ENCODE results near the gene NIM1K. TPM values are rescaled to one million over a fixed set of nuclear protein-coding genes. Genes with fewer than 3 reads are reported as not detected.

Gene NIM1K
- polyA plus RNA-seq, 1 experiment, result 1.3 TPM

DNA sequence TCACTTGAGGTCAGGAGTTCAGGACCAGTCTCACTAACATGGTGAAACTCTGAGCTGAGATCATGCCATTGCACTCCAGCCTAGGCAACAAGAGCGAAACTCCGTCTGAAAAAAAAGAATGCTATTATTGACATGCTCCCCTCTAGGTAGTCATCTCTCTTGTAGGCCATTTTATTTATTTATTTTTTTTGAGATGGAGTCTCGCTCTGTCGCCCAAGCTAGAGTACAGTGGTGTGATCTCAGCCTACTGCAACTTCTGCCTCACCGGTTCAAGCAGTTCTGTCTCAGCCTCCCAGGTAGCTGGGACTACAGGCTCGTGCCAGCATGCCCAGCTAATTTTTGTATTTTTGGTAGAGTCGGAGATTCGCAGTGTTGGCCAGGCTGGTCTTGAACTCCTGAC lies 20.6 kb upstream of the NIM1K start:
- DNase-seq (ENCODE audit: low read depth), result no peak

DNA sequence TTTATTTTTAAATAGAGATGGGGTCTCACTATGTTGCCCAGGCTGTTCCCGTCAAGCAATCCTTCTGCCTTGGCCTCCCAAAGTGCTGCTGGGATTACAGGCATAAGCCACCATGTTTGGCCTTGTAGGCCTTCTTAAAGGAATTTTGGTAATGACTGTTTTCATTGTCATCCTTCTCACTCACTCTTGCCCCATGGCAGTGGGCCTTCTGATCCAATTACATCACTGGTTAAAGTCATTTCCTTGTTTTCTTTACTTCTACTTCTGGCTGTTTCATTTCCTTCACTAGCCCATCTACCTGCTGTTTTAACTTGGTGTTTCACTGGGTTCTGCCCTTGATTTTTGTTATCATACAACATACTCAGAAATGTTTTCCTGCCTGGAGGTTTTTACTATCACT lies 20.1 kb upstream of the NIM1K start:
- no peak for DNase-seq (ENCODE audit: low read depth)
- Histone ChIP-seq H3K36me3 (ENCODE audit: control insufficient read depth, insufficient read depth, low read length) (peaks cover 3% of the 10 kb centered on the region), H3K4me3 (ENCODE audit: low read depth, low read length) (no peak overlapping the region), H3K27me3 (ENCODE audit: control insufficient read depth, insufficient read depth, low read length) (no peaks in the 10 kb centered on the region)
- POLR2A ChIA-PET, result no interaction called here
- CTCF ChIA-PET, result no interaction called here
- TF ChIP-seq, protein P1, sequence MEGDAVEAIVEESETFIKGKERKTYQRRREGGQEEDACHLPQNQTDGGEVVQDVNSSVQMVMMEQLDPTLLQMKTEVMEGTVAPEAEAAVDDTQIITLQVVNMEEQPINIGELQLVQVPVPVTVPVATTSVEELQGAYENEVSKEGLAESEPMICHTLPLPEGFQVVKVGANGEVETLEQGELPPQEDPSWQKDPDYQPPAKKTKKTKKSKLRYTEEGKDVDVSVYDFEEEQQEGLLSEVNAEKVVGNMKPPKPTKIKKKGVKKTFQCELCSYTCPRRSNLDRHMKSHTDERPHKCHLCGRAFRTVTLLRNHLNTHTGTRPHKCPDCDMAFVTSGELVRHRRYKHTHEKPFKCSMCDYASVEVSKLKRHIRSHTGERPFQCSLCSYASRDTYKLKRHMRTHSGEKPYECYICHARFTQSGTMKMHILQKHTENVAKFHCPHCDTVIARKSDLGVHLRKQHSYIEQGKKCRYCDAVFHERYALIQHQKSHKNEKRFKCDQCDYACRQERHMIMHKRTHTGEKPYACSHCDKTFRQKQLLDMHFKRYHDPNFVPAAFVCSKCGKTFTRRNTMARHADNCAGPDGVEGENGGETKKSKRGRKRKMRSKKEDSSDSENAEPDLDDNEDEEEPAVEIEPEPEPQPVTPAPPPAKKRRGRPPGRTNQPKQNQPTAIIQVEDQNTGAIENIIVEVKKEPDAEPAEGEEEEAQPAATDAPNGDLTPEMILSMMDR (IDR thresholded peaks at IDR 0.05; ENCODE audit: insufficient read depth, low read depth, low read length), result no peak

More for the DNA sequence above, 20.6 kb upstream of the NIM1K start:
- no peak overlapping the region for H3K4me3 ChIP-seq (ENCODE audit: low read depth, low read length)
- H3K27me3 ChIP-seq (ENCODE audit: control insufficient read depth, insufficient read depth, low read length), result no peaks in the 10 kb centered on the region
- peaks cover 3% of the 10 kb centered on the region for H3K36me3 ChIP-seq (ENCODE audit: control insufficient read depth, insufficient read depth, low read length)
- TF ChIP-seq, protein P1 (IDR thresholded peaks at IDR 0.05; ENCODE audit: insufficient read depth, low read depth, low read length), result no peak
- POLR2A ChIA-PET, result no interaction called here
- CTCF ChIA-PET, result no interaction called here

DNA sequence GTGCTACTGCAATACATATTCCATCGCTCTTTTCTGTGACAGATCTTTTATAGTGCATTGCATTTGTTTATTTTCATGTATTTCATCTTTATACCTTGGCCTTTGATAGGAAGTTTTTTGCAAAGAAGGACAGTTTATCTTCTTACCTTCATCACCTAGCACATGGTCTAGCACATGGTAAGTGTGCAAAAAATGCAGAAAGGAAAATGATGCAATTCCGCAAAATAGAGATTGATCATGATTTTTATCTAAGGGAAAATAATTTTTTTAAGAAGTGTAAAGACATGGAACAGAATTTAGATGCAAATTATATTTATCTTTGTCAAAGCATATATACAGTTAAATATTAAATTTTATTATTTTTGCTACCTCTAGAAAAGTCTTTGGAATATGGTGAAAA lies 19.2 kb upstream of the NIM1K start:
- CTCF ChIA-PET, result no interaction called here
- Histone ChIP-seq H3K27me3 (ENCODE audit: control insufficient read depth, insufficient read depth, low read length) (no peaks in the 10 kb centered on the region), H3K4me3 (ENCODE audit: low read depth, low read length) (no peak overlapping the region), H3K36me3 (ENCODE audit: control insufficient read depth, insufficient read depth, low read length) (peaks cover 3% of the 10 kb centered on the region)
- TF ChIP-seq, protein P1 (IDR thresholded peaks at IDR 0.05; ENCODE audit: insufficient read depth, low read depth, low read length), result no peak
- POLR2A ChIA-PET, result no interaction called here
- no peak for DNase-seq (ENCODE audit: low read depth)

DNA sequence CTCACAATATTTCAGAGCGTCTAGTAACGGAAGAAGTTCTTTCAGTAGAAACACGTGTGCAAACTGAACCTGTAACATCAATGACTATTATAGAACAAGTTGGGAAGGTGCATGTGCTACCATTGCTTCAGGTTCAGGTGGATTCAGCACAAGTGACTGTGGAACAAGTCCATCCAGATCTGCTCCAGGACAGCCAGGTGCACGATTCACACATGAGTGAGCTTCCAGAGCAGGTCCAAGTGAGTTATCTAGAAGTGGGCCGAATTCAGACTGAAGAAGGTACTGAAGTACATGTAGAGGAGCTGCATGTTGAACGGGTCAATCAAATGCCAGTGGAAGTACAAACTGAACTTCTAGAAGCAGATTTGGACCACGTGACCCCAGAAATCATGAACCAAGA lies 17.4 kb upstream of the NIM1K start:
- DNase-seq (ENCODE audit: low read depth), result no peak
- Histone ChIP-seq H3K36me3 (ENCODE audit: control insufficient read depth, insufficient read depth, low read length) (peaks cover 3% of the 10 kb centered on the region; the same call in 1 of the 2 replicates), H3K4me3 (ENCODE audit: low read depth, low read length) (no peak overlapping the region), H3K27me3 (ENCODE audit: control insufficient read depth, insufficient read depth, low read length) (no peaks in the 10 kb centered on the region)
- ChIA-PET CTCF (no interaction called here), POLR2A (no interaction called here)
- TF ChIP-seq, protein P1 (IDR thresholded peaks at IDR 0.05; ENCODE audit: insufficient read depth, low read depth, low read length), result no peak

DNA sequence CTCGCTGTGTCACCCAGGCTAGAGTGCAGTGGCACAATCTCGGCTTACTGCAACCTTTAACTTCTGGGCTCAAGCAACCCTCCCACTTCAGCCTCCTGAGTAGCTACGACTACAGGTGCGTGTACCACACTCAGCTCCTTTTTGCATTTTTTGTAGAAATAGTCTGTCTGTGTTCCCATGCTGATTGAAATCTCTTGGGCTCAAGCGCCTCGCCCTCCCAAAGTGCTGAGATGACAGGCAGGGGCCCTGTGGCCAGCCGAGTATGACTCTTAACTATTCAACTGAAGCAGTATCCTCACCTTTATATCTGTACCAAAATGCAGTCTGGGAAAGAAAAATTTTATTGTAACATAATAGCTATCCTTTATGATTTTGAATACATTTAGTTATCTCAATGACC lies 12.2 kb upstream of the NIM1K start:
- no peaks in the 10 kb centered on the region for H3K27me3 ChIP-seq (ENCODE audit: control insufficient read depth, insufficient read depth, low read length)
- ChIA-PET CTCF (interaction anchor here (1.0 to 1.2 kb wide), 2 partner anchors 10 to 75 kb away, joined by 3 to 4 read pairs; no protein-coding TSS in a partner anchor), POLR2A (no interaction called here)
- no peaks in the 10 kb centered on the region for H3K36me3 ChIP-seq (ENCODE audit: control insufficient read depth, insufficient read depth, low read length)
- no peak overlapping the region for H3K4me3 ChIP-seq (ENCODE audit: low read depth, low read length)
- TF ChIP-seq, protein P1 (IDR thresholded peaks at IDR 0.05; ENCODE audit: insufficient read depth, low read depth, low read length), result no peak
- no peak for DNase-seq (ENCODE audit: low read depth)
